Calu3 (cell line): Measurements from ENCODE around the gene COL4A6. TPM values are rescaled to one million over a fixed set of nuclear protein-coding genes. Genes with fewer than 3 reads are reported as not detected.

ENCODE experiments used
- BruUV-seq: library from RNA; stranded (reverse); fragments of 400-500 nt; replicated peaks from 2 replicates; lab custom pipeline; 2021; lab: Mats Ljungman, UMichigan
- CTCF ChIA-PET: fragments of 300-600 bp; sonication (Branson Sonifier 250); formaldehyde crosslinking; loops from one replicate; lab custom pipeline; 2022; ENCODE audit warnings: antibody characterized with exemption; lab: Charles Lee
- DNase-seq: peaks from one replicate; pipeline ENCODE4 v3.0.0; 2022
- H3K27ac Mint-ChIP-seq: one replicate; pipeline ENCODE4 v1.8.0; 2022; ENCODE audit warnings: mixed read lengths; ENCODE audit not compliant: unreplicated experiment
- H3K27me3 Mint-ChIP-seq: one replicate; pipeline ENCODE4 v1.8.0; 2022; ENCODE audit warnings: mixed read lengths; ENCODE audit not compliant: unreplicated experiment
- H3K36me3 Mint-ChIP-seq: one replicate; pipeline ENCODE4 v1.8.0; 2022; ENCODE audit warnings: mild to moderate bottlenecking, moderate library complexity, mixed read lengths; ENCODE audit not compliant: insufficient read depth, unreplicated experiment
- H3K4me1 Mint-ChIP-seq: one replicate; pipeline ENCODE4 v1.8.0; 2022; ENCODE audit warnings: mild to moderate bottlenecking, low read depth, mixed read lengths; ENCODE audit not compliant: unreplicated experiment
- H3K4me3 Mint-ChIP-seq: one replicate; pipeline ENCODE4 v1.8.0; 2022; ENCODE audit warnings: mild to moderate bottlenecking, low read depth, moderate library complexity, mixed read lengths; ENCODE audit not compliant: unreplicated experiment
- H3K9me3 Mint-ChIP-seq: one replicate; pipeline ENCODE4 v1.8.0; 2022; ENCODE audit warnings: low read depth, mixed read lengths; ENCODE audit not compliant: unreplicated experiment
- intact Hi-C: fragments of 100-400 bp; cut with micrococcal nuclease; formaldehyde crosslinking; loops from one replicate; pipeline ENCODE4 v1.10.0; 2022; ENCODE audit not compliant: unreplicated experiment
- total RNA-seq: library from RNA; stranded (reverse); gene quantifications from 2 replicates; pipeline ENCODE4 v1.2.3, GENCODE V29; 2022
- TF ChIP-seq, protein P1 (sequence below): fragments of 200-600 bp; IDR thresholded peaks from one replicate; pipeline ENCODE4 v1.8.0; 2022; ENCODE audit warnings: antibody characterized with exemption; ENCODE audit not compliant: unreplicated experiment

Gene COL4A6
- total RNA-seq, 1 experiment from 2014 or later, result 0.31 TPM

DNA sequence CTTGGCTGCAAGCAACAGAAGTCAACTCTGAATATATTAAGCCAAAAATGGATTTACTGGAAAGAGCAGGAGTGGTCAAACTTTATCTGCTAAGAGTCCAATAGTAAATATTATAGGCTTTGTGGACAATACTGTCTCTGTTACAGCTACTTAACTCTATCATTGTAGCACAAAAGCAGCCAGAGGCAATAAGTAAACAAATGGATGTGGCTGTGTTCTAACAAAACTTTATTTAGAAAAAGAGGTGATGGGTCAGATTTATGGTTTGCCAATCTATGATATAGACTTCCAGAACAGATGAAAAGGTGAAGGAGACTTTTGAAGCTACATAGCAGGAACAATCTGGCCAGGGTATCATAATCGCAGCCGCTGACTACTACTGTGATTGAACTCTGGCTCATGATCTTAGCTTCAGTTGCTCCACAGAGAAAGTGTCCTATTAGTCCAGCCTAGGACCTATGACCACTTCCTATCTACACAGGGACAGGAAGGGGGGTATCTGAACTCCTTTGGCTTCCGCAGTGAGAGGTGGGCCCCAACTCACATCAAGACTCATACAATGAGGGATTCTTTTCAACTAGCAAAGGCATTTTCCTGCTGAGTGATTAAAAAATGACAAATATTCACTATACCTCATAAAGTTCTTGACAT lies 191.8 kb downstream of the COL4A6 start:
- no peak overlapping the region for H3K4me3 Mint-ChIP-seq
- no peak overlapping the region for H3K27ac Mint-ChIP-seq
- TF ChIP-seq, protein P1, sequence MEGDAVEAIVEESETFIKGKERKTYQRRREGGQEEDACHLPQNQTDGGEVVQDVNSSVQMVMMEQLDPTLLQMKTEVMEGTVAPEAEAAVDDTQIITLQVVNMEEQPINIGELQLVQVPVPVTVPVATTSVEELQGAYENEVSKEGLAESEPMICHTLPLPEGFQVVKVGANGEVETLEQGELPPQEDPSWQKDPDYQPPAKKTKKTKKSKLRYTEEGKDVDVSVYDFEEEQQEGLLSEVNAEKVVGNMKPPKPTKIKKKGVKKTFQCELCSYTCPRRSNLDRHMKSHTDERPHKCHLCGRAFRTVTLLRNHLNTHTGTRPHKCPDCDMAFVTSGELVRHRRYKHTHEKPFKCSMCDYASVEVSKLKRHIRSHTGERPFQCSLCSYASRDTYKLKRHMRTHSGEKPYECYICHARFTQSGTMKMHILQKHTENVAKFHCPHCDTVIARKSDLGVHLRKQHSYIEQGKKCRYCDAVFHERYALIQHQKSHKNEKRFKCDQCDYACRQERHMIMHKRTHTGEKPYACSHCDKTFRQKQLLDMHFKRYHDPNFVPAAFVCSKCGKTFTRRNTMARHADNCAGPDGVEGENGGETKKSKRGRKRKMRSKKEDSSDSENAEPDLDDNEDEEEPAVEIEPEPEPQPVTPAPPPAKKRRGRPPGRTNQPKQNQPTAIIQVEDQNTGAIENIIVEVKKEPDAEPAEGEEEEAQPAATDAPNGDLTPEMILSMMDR, result no peak
- CTCF ChIA-PET, result no interaction called here
- no peaks in the 10 kb centered on the region for H3K27me3 Mint-ChIP-seq
- no peaks in the 10 kb centered on the region for H3K4me1 Mint-ChIP-seq
- H3K36me3 Mint-ChIP-seq, result no peaks in the 10 kb centered on the region
- intact Hi-C loops, result no loop called here
- BruUV-seq, result no TSS peak
- no peak for DNase-seq
- no peaks in the 10 kb centered on the region for H3K9me3 Mint-ChIP-seq

- DNase-seq, result no peak
- Mint-ChIP-seq H3K4me3 (no peak overlapping the region), H3K4me1 (no peaks in the 10 kb centered on the region), H3K27ac (no peak overlapping the region), H3K9me3 (no peaks in the 10 kb centered on the region), H3K27me3 (no peaks in the 10 kb centered on the region), H3K36me3 (no peaks in the 10 kb centered on the region)
- CTCF ChIA-PET, result interaction anchor here (0.5 kb wide), 1 partner anchor 1496 kb away, joined by 3 read pairs; no protein-coding TSS in a partner anchor
- BruUV-seq, result no TSS peak
- intact Hi-C loops, result no loop called here
- TF ChIP-seq, protein P1, result no peak
Measured at GRCh38 chrX:108245462-108245861, 192.8 kb downstream of the COL4A6 start.

GRCh38 chrX:108235986-108236385 lies 202.2 kb downstream of the COL4A6 start:
- Mint-ChIP-seq H3K4me3 (no peak overlapping the region), H3K27me3 (no peaks in the 10 kb centered on the region), H3K27ac (no peak overlapping the region), H3K4me1 (no peaks in the 10 kb centered on the region), H3K36me3 (no peaks in the 10 kb centered on the region), H3K9me3 (no peaks in the 10 kb centered on the region)
- no peak for DNase-seq
- TF ChIP-seq, protein P1, result no peak
- CTCF ChIA-PET, result no interaction called here
- no TSS peak for BruUV-seq
- intact Hi-C loops, result no loop called here

GRCh38 chrX:108230574-108230973 lies 207.6 kb downstream of the COL4A6 start:
- no TSS peak for BruUV-seq
- H3K4me3 Mint-ChIP-seq, result no peak overlapping the region
- TF ChIP-seq, protein P1, result no peak
- no peaks in the 10 kb centered on the region for H3K27me3 Mint-ChIP-seq
- CTCF ChIA-PET, result no interaction called here
- H3K36me3 Mint-ChIP-seq, result no peaks in the 10 kb centered on the region
- no peaks in the 10 kb centered on the region for H3K9me3 Mint-ChIP-seq
- intact Hi-C loops, result no loop called here
- no peak for DNase-seq
- H3K27ac Mint-ChIP-seq, result no peak overlapping the region
- no peaks in the 10 kb centered on the region for H3K4me1 Mint-ChIP-seq
